Measurements from ENCODE around the gene MRPL41.

The MRPL41 gene

DNA sequence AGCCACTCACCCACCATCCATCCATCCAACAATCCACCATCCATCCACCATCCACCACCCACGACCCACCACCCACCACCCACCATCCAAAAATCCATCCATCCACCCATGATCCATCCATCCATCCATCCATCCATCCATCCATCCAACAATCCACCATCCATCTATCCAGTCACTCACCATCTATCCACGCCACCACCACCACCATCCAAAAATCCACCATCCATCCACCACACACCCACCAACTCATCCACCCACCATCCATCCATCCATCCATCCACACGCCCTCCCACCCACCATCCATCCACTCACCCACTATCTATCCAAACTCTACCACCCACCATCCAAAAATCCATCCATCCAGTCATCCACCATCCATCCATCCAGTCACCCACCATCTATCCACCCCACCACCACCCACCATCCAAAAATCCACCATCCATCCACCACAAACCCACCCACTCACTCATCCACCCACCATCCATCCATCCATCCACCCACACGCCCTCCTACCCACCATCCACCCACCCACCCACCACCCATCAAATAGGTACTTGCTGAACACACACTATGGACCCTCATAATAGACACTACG lies 18.0 kb downstream of the MRPL41 start:
- in situ Hi-C loops (cut with HindIII; ENCODE audit: low sequenced_read_pairs) = no loop called here
- H3K4me3 ChIP-seq (ENCODE audit: low read depth, low read length) = no peak overlapping the region

GRCh38 chr9:137570566-137570965 lies 18.9 kb downstream of the MRPL41 start:
- in situ Hi-C loops (cut with HindIII; ENCODE audit: low sequenced_read_pairs) = no loop called here
- no peak overlapping the region for H3K4me3 ChIP-seq (ENCODE audit: low read depth, low read length)
- no peak for DNase-seq (ENCODE audit: low read depth, low spot score)
- no peak for TF ChIP-seq CTCF (IDR thresholded peaks at IDR 0.05; ENCODE audit: low read depth, low read length)

More for the DNA sequence above, 18.0 kb downstream of the MRPL41 start:
- DNase-seq (ENCODE audit: low read depth, low spot score) = no peak
- TF ChIP-seq CTCF (IDR thresholded peaks at IDR 0.05; ENCODE audit: low read depth, low read length) = no peak

- in situ Hi-C loops (cut with HindIII; ENCODE audit: low sequenced_read_pairs) = no loop called here
- no peak for DNase-seq (ENCODE audit: low read depth, low spot score)
- TF ChIP-seq CTCF (IDR thresholded peaks at IDR 0.05; ENCODE audit: low read depth, low read length) = no peak
- H3K4me3 ChIP-seq (ENCODE audit: low read depth, low read length) = no peak overlapping the region
Observed at GRCh38 chr9:137574192-137574591, 22.5 kb downstream of the MRPL41 start.

- no peak for DNase-seq (ENCODE audit: low read depth, low spot score)
- H3K4me3 ChIP-seq (ENCODE audit: low read depth, low read length) = no peak overlapping the region
- TF ChIP-seq CTCF (IDR thresholded peaks at IDR 0.05; ENCODE audit: low read depth, low read length) = no peak
Observed at GRCh38 chr9:137575364-137575715, 23.7 kb downstream of the MRPL41 start.

GRCh38 chr9:137575716-137576411 lies 24.2 kb downstream of the MRPL41 start:
- in situ Hi-C loops (cut with HindIII; ENCODE audit: low sequenced_read_pairs) = no loop called here
- no peak for TF ChIP-seq CTCF (IDR thresholded peaks at IDR 0.05; ENCODE audit: low read depth, low read length)
- DNase-seq (ENCODE audit: low read depth, low spot score) = no peak
- H3K4me3 ChIP-seq (ENCODE audit: low read depth, low read length) = no peak overlapping the region

More at GRCh38 chr9:137575364-137575715, 23.7 kb downstream of the MRPL41 start:
- in situ Hi-C loops (cut with HindIII; ENCODE audit: low sequenced_read_pairs) = no loop called here

DNA sequence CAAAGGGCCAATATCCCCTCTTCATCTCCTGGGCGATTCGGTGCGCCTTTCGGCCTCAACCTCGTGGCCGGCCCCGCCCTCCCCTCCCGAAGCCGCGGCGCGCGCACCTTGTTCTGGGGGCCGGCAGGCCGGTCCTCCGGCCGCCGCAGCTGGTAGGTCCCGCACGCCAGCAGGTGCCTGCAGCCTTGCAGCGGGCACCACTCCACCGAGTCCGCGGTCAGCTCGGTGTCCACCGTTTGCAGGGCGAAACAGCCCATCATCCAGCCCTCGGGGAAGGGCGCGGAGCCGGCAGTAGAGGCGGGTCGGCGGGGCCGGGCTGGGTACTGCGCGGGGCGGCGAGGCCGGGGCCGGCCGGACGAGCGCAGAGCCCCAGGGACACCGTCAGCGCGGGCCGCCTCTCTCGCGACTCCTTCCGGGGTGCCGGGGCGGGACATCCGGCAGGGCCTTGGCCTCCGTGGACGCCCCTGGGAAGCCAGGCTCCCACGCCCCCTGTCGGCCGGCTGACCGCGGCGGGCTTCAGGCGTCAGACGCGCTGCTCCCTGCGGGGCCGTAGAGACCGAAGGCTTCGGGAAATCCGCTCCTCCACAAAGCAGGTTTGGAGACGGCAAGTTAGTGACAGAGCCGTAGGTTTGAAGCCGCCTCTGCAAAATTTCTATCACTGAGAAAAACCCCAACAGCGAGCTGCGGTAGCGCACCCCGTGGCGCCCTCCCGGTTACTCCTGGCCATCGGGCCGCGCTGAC lies 27.0 kb downstream of the MRPL41 start, which contains the start of gene DPH7:
Gene DPH7, minus strand, starts transcription at position 408 of the 741 bp plus-strand sequence. Its CDS starts 148 bp downstream, at position 260.
- in situ Hi-C loops (cut with HindIII; ENCODE audit: low sequenced_read_pairs) = no loop called here
- peak; percentile 91 for TF ChIP-seq CTCF (IDR thresholded peaks at IDR 0.05; ENCODE audit: low read depth, low read length)
- peak within 1 kb of the TSS; percentile 73 for H3K4me3 ChIP-seq (ENCODE audit: low read depth, low read length)
- peak; percentile 90 for DNase-seq (ENCODE audit: low read depth, low spot score)
